ENCODE results near the gene OBP2B.

Gene OBP2B

DNA sequence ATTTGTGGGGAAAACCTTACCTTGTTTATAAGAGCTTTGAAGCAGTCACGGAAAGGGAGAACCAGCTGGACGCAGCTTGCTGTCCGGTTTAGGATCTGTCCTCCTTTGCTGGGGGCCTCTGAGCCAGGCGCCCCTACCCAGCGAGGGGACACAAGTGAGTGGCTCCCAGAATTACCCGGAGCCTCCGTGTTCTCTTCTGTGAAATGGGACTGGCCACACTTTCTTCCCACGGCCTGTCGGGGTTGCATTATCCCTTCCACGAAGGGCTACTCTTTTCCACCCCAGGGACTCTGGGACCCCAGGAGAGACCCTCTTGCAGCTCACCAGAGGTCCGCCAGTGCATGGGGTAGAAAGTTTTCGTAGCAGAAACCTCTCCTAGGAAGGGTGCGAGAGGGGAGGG is 44.9 kb downstream of the OBP2B start:
- DNase-seq, result no peak

DNA sequence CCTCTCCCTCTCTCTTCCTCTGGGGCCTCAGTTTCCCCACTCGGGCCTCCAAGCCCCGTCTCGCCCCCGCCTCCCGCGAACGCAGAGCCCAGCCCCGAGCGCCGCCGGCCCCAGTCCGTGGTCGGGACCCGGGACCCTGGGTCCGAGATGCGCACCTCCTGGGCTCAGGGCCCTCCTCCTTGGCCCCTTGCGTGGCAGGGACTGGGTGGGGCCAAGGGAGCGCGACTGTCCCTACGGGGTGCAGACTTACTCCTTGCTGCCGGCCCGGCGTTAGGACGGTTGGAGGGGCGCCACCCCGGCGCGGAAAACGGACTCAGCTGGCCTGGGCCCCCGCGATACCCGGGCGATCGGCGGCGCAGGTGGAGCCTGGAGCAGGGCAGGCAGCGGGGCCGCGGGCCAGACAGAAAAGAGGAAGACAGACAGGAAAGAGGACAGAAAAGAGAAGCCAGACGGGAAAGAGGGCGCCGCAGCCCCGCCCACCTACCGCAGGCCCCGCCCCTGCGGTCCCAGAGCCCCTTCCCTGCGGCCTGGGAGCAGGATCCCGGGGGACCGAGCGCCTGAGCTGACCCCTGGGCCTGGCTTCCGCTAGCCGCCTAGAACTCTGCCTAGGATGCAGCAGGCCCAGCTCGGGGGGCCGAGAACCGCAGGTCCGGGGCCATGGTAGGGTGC is 45.4 kb downstream of the OBP2B start, which contains the start of gene GBGT1:
Gene GBGT1 (minus strand): TSS at position 411 of the 669 bp plus-strand sequence. CDS start 1,502 bp downstream, outside the sequence.
- DNase-seq, result no peak

DNA sequence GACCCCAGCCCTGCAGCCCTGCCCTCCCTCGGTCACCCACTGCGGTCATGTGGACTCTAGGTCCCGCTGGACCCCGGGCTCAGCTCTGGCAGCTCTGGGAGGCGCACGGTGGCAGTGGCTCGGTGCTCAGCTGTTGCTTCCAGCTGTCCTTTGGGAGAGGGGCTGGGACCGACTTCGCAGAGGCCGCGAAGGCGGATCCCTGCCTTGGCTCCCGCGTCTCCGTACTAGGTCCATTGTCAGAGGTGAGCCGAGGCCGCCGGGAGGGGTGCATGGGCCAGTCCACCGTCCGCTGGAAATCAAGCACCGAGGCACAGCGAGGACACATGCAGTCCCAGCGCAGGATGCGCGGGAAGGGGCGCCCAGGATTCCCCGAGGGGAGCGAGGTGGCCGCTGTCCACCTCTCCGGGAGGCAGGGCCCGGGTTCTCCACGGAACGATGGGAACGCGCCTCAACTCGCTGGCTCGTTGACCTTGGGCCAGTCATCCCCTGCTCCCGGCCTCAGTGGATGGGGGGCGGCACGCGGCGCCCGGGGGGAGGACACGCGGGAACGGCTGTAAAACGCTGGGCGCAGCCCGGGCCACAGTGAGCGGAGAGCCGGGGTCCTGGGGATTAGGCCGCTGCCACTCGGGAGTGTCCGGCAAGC is 46.1 kb downstream of the OBP2B start:
- no peak for DNase-seq

DNA sequence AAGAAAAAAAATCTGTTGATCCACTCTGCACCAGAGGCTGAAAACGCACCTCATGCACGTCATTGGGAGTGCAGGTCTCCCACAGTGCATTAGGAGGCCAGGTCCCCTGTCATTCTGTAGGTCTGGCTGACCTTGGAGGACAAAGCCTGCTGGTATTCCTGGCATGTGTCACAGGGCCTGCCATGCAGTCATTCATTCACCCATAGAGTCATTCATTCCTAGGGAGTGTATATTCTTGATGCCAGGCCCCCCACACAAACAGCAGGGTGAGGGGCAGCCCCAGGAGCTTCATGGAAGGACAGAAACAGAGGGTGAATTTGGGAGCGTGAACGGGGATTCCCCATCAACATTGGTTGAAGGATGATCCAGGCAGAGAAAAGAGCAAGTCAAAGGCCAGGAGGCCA is 47.5 kb downstream of the OBP2B start:
- DNase-seq, result no peak

DNA sequence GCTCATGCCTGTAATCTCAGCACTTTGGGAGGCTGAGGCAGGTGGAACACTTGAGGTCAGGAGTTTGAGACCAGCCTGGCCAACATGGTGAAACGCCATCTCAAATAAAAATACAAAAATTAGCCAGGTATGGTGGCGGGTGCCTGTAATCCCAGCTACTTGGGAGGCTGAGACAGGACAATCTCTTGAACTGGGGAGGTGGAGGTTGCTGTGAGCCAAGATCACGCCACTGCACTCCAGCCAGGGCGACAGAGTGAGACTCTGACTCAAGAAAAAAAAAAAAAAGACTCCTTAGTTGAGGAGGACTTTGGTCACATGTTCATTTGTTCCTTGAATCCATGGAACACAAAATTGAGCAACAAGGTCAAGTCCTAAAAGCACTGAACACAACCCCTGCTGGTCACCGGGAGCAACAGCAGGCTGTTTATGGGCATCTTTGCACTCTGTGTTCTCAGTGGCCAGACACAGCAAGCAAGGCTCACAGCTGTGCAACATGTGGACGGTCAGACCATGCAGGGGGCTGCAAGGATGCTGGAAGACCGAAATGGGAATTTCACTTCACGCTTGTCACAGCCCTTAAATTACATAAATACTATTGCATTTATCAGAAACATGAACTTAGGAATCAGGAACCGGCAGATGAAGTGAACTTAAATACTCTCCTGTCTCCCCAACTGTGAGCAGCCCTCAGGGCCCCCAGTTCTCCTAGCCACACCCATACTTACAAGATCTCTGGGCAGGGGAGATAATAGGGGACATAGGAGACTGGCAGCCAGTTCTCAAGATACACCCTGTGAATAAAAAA is 48.1 kb downstream of the OBP2B start:
- DNase-seq, result no peak

DNA sequence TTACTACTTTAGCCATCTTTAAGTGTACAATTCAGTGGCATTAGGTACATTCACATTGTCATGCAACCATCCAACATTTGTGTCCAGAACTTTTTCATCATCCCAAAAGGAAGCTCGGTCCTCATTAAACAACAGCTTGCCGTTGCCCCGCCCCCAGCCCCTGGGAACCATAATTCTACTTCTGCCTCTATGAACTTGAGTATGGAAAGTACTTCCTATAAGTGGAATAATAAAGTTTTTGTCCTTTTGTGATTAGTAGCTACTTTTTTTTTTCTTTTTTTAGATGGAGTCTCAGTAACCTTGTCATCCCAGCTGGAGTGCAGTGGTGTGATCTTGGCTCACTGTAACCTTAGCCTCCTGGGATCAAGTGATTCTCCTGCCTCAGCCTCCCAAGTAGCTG is 50.4 kb downstream of the OBP2B start:
- DNase-seq, result no peak

Measured in NCI-H1105 (cell line).